H1 (cell line): Measurements from ENCODE around the gene ZNF425. TPM values are rescaled to one million over a fixed set of nuclear protein-coding genes. Genes with fewer than 3 reads are reported as not detected.

Source experiments
- CTCF ChIA-PET: fragments of 300-600 bp; sonication (Branson Sonifier 250); formaldehyde crosslinking; loops from one replicate; lab custom pipeline; 2021; ENCODE audit not compliant: partially characterized antibody; lab: Charles Lee
- POLR2A ChIA-PET: fragments of 300-600 bp; sonication (Branson Sonifier 250); formaldehyde crosslinking; loops from one replicate; lab custom pipeline; 2021; ENCODE audit warnings: inconsistent platforms; ENCODE audit not compliant: partially characterized antibody; lab: Charles Lee
- DNase-seq, 2 experiments: peaks; one replicate each; pipeline versions ENCODE4 v3.0.0 to v3.0.0-alpha.2; 2010 to 2022; ENCODE audit warnings: low spot score in 2 of 2, low read depth in 1 of 2, mixed read lengths in 1 of 2
- FAIRE-seq: peaks from 2 replicates; lab custom pipeline; 2011; peaks lifted over from hg19 to GRCh38; lab: Jason Lieb, UNC
- H2AFZ ChIP-seq: 2 replicates; pipeline ENCODE4 v1.8.1; 2012; ENCODE audit warnings: low read length, inconsistent platforms
- H2AK5ac ChIP-seq: 2 replicates; pipeline ENCODE4 v1.6.1; 2013; ENCODE audit warnings: low read depth, low read length
- H2BK120ac ChIP-seq: replicated peaks from 2 replicates; pipeline ENCODE3; 2013; ENCODE audit warnings: low read depth, low read length, inconsistent platforms
- H2BK12ac ChIP-seq: 2 replicates; pipeline ENCODE4 v1.6.1; 2013; ENCODE audit warnings: low read depth, low read length
- H2BK15ac ChIP-seq: 2 replicates; pipeline ENCODE4 v1.6.1; 2013; ENCODE audit warnings: low read length
- H2BK20ac ChIP-seq: 2 replicates; pipeline ENCODE4 v1.6.1; 2013; ENCODE audit warnings: low read length
- H2BK5ac ChIP-seq: 2 replicates; pipeline ENCODE4 v1.6.1; 2013; ENCODE audit warnings: low read depth, low read length
- H3K14ac ChIP-seq: 2 replicates; pipeline ENCODE4 v1.6.1; 2013; ENCODE audit warnings: inconsistent platforms; ENCODE audit not compliant: insufficient read length
- H3K18ac ChIP-seq: 2 replicates; pipeline ENCODE4 v1.6.1; 2013; ENCODE audit warnings: low read length; ENCODE audit errors: extremely low read depth
- H3K23ac ChIP-seq: 2 replicates; pipeline ENCODE4 v1.6.1; 2013; ENCODE audit warnings: inconsistent platforms; ENCODE audit not compliant: insufficient read length
- H3K23me2 ChIP-seq: 2 replicates; pipeline ENCODE4 v1.6.1; 2013; ENCODE audit warnings: low read depth, low read length
- H3K27ac ChIP-seq: 2 replicates; pipeline ENCODE4 v1.6.1; 2011; ENCODE audit warnings: low read depth, low read length, inconsistent platforms
- H3K27me3 ChIP-seq, 4 experiments: replicated peaks in 1 of 4; 1 replicate in 1 of 4; 2 replicates in 3 of 4; pipeline versions ENCODE4 v1.6.1 to v1.8.1; 2011 to 2013; ENCODE audit warnings: low read length in 3 of 4, mild to moderate bottlenecking in 3 of 4, inconsistent platforms in 2 of 4, mixed read lengths in 2 of 4, moderate library complexity in 1 of 4; ENCODE audit not compliant: control insufficient read depth in 3 of 4, insufficient read depth in 3 of 4; ENCODE audit errors: extremely low read depth in 1 of 4
- H3K36me3 ChIP-seq, 4 experiments: 2 replicates each; pipeline versions ENCODE4 v1.6.1 to v1.8.1; 2011 to 2013; ENCODE audit warnings: mild to moderate bottlenecking in 4 of 4, low read length in 3 of 4, moderate library complexity in 2 of 4, control low read depth in 1 of 4, inconsistent platforms in 1 of 4; ENCODE audit not compliant: insufficient read depth in 4 of 4, control insufficient read depth in 2 of 4
- H3K4ac ChIP-seq: replicated peaks from 2 replicates; pipeline ENCODE3; 2013; ENCODE audit warnings: low read length, low read depth, mixed read lengths, inconsistent platforms; ENCODE audit not compliant: insufficient read length
- H3K4me1 ChIP-seq, 4 experiments: replicated peaks in 1 of 4; 1 replicate in 1 of 4; 2 replicates in 3 of 4; pipeline versions ENCODE4 v1.6.1 to v1.8.1; 2011 to 2013; ENCODE audit warnings: low read length in 3 of 4, inconsistent platforms in 2 of 4, mixed read lengths in 1 of 4; ENCODE audit not compliant: insufficient read depth in 4 of 4, control insufficient read depth in 3 of 4
- H3K4me2 ChIP-seq, 2 experiments: 2 replicates each; pipeline versions ENCODE4 v1.6.1 to v1.8.1; 2011 to 2013; ENCODE audit warnings: low read depth in 2 of 2, low read length in 2 of 2, control low read depth in 1 of 2, inconsistent platforms in 1 of 2, mild to moderate bottlenecking in 1 of 2; ENCODE audit not compliant: insufficient read depth in 1 of 2
- H3K4me3 ChIP-seq, 4 experiments: fragments of 200-600, 300-600 bp in 1 of 4; sonication (generic), shearing (Covaris generic), sonication (Bioruptor Twin) in 1 of 4; 2 replicates each; pipeline versions ENCODE4 v1.5.1 to v1.8.1; 2011 to 2016; ENCODE audit warnings: low read length in 4 of 4, low read depth in 3 of 4, control low read depth in 2 of 4, inconsistent platforms in 2 of 4, mild to moderate bottlenecking in 2 of 4, mixed read lengths in 1 of 4, moderate library complexity in 1 of 4; ENCODE audit not compliant: insufficient read depth in 2 of 4; ENCODE audit errors: extremely low read depth in 1 of 4
- H3K56ac ChIP-seq: replicated peaks from 2 replicates; pipeline ENCODE3; 2013; ENCODE audit warnings: low read depth, mild to moderate bottlenecking, mixed read lengths, low read length, inconsistent platforms; ENCODE audit not compliant: insufficient read length
- H3K79me1 ChIP-seq: 2 replicates; pipeline ENCODE4 v1.6.1; 2013; ENCODE audit warnings: low read depth, low read length, control low read depth
- H3K79me2 ChIP-seq, 2 experiments: 2 replicates each; pipeline versions ENCODE4 v1.6.1 to v1.8.1; 2012 to 2013; ENCODE audit warnings: low read length in 2 of 2, mild to moderate bottlenecking in 2 of 2, inconsistent platforms in 1 of 2; ENCODE audit not compliant: insufficient read depth in 2 of 2, control insufficient read depth in 1 of 2
- H3K9ac ChIP-seq, 4 experiments: replicated peaks in 1 of 4; 1 replicate in 1 of 4; 2 replicates in 3 of 4; pipeline versions ENCODE4 v1.6.1 to v1.8.1; 2011 to 2013; ENCODE audit warnings: low read depth in 3 of 4, low read length in 3 of 4, control low read depth in 2 of 4, mild to moderate bottlenecking in 2 of 4, moderate library complexity in 2 of 4, inconsistent platforms in 1 of 4; ENCODE audit errors: extremely low read depth in 1 of 4
- H3K9me3 ChIP-seq, 2 experiments: 2 replicates each; pipeline versions ENCODE4 v1.6.1 to v1.8.1; 2012 to 2013; ENCODE audit warnings: mild to moderate bottlenecking in 2 of 2, moderate library complexity in 2 of 2, control low read depth in 1 of 2, inconsistent platforms in 1 of 2, low read depth in 1 of 2, low read length in 1 of 2, mixed read lengths in 1 of 2; ENCODE audit not compliant: insufficient read depth in 2 of 2
- H4K20me1 ChIP-seq, 2 experiments: replicated peaks in 1 of 2; 2 replicates each; pipeline versions ENCODE3 to v1.8.1; 2011 to 2013; ENCODE audit warnings: inconsistent platforms in 2 of 2, low read length in 2 of 2, mild to moderate bottlenecking in 1 of 2; ENCODE audit not compliant: insufficient read depth in 2 of 2, control insufficient read depth in 1 of 2
- H4K5ac ChIP-seq: 2 replicates; pipeline ENCODE4 v1.6.1; 2013; ENCODE audit warnings: low read length, low read depth, mixed read lengths, inconsistent platforms; ENCODE audit not compliant: insufficient read length
- H4K8ac ChIP-seq: 2 replicates; pipeline ENCODE4 v1.8.0; 2013; ENCODE audit warnings: mild to moderate bottlenecking, moderate library complexity, low read length, inconsistent platforms; ENCODE audit not compliant: insufficient read depth; ENCODE audit errors: extremely low read depth
- H4K91ac ChIP-seq: replicated peaks from 2 replicates; pipeline ENCODE3; 2013; ENCODE audit warnings: low read length, mixed read lengths, inconsistent platforms; ENCODE audit not compliant: insufficient read length
- RBBP5 ChIP-seq: IDR thresholded peaks from 2 replicates; pipeline ENCODE4 v1.7.1; 2012; ENCODE audit warnings: low read depth, mild to moderate bottlenecking, inconsistent platforms, low read length, moderate library complexity, borderline replicate concordance
- ZNF274 ChIP-seq: IDR thresholded peaks from 2 replicates; pipeline ENCODE4 v1.7.0; 2012; ENCODE audit warnings: low read length, borderline replicate concordance; ENCODE audit errors: extremely low read depth
- WGBS, 2 experiments: shearing (Covaris generic) in 1 of 2; methylation state at CpG; one replicate each; pipeline versions ENCODE4 v1.1.6 to v1.1.7; 2013 to 2015; ENCODE audit warnings: low lambda C conversion rate in 2 of 2, mixed read lengths in 2 of 2, inconsistent platforms in 1 of 2, low coverage in 1 of 2, missing lambda C conversion rate in 1 of 2; ENCODE audit not compliant: insufficient replicate concordance in 2 of 2, insufficient coverage in 1 of 2, insufficient read length in 1 of 2; ENCODE audit errors: extremely low coverage in 1 of 2, missing lambda C conversion rate in 1 of 2; 5-methylcytosine and 5-hydroxymethylcytosine counted together
- polyA plus RNA-seq, 7 experiments: library from polyadenylated mRNA; depleted of rRNA in 3 of 7; stranded (reverse) in 5 of 7; unstranded in 2 of 7; fragments of >200 nt in 5 of 7; fragments of 200-250 nt in 2 of 7; gene quantifications; 1 replicate in 5 of 7; 2 replicates in 1 of 7; 4 replicates in 1 of 7; pipeline versions ENCODE4 v1.2.1 to v1.2.3, GENCODE V29; 2011 to 2013; ENCODE audit warnings: missing spikeins in 2 of 7, mixed read lengths in 2 of 7
- total RNA-seq: library from RNA; stranded (reverse); fragmentation: NEBNext Ultra II Directional; extraction: Animal tissue kit (Norgen Biotek cat#: 25700); gene quantifications from 2 replicates; pipeline ENCODE4 v1.2.1, GENCODE V29; 2021

Gene ZNF425
- total and polyA plus RNA-seq, 2 of the 8 experiments (the other 6 are each of a cell fraction or from before 2014, with no cell fraction given): 3.4 to 6.1 TPM

GRCh38 chr7:149140831-149141230 is 14.7 kb upstream of the ZNF425 start:
- no peak overlapping the region for H3K4me3 ChIP-seq
- H3K23ac ChIP-seq: no peak overlapping the region
- no peak overlapping the region for H2BK120ac ChIP-seq
- no peak overlapping the region for H3K56ac ChIP-seq
- no peak overlapping the region; the same call in 1 of the 2 replicates for H2AK5ac ChIP-seq
- no peak for FAIRE-seq
- no peaks in the 10 kb centered on the region for H3K23me2 ChIP-seq
- H3K79me2 ChIP-seq: no peaks in the 10 kb centered on the region
- H3K27ac ChIP-seq: no peak overlapping the region
- H4K91ac ChIP-seq: no peak overlapping the region
- no peak for DNase-seq
- no peak overlapping the region for H4K8ac ChIP-seq
- H3K79me1 ChIP-seq: no peaks in the 10 kb centered on the region
- 0 out of 2 replicates have a peak overlapping the region, but pooled peaks have one; percentile 43 for H2BK20ac ChIP-seq
- ChIA-PET POLR2A (interaction anchor here (0.7 to 8.2 kb wide), 2 partner anchors 9 to 727 kb away, joined by 4 to 75 read pairs; partner anchors contain the start of gene ZNF398), CTCF (interaction anchor here (0.7 to 3.4 kb wide), 2 partner anchors 14 to 44 kb away, joined by 3 to 17 read pairs; partner anchors contain the start of gene ZNF425)
- no peak overlapping the region for H2AFZ ChIP-seq
- H3K14ac ChIP-seq: no peak overlapping the region
- WGBS, 2 experiments: 92% methylated on average over 3 of the region's 3 CpGs; no CpG with 5 or more reads in 1 of the 2 experiments
- H2BK15ac ChIP-seq: no peak overlapping the region
- H3K27me3 ChIP-seq: no peaks in the 10 kb centered on the region
- H2BK12ac ChIP-seq: no peak overlapping the region
- TF ChIP-seq RBBP5 (no peak), ZNF274 (no peak)
- H3K18ac ChIP-seq: no peak overlapping the region
- H3K4me2 ChIP-seq: no peak overlapping the region
- no peaks in the 10 kb centered on the region for H3K9me3 ChIP-seq
- no peak overlapping the region for H3K9ac ChIP-seq
- H4K5ac ChIP-seq: no peak overlapping the region
- H2BK5ac ChIP-seq: no peak overlapping the region
- H3K4ac ChIP-seq: no peak overlapping the region
- no peaks in the 10 kb centered on the region for H3K36me3 ChIP-seq
- no peaks in the 10 kb centered on the region for H4K20me1 ChIP-seq
- peaks cover 3 to 13% (median 9%) of the 10 kb centered on the region in 4 experiments; a peak in 5 of 7 replicates for H3K4me1 ChIP-seq
